A549 (cell line): ENCODE measurements around the gene SUN1. TPM values are rescaled to one million over a fixed set of nuclear protein-coding genes. Genes with fewer than 3 reads are reported as not detected.

Source experiments
- ATAC-seq, 2 experiments: fragments of 200-7000 bp in 1 of 2; fragments of >200 bp in 1 of 2; cut with Nextera tagmentation in 1 of 2; cut with Tn5 transposase in 1 of 2; 3 replicates each; pipeline versions ENCODE4 v1.8.0 to v1.9.1; 2018 to 2020; ENCODE audit warnings: mild to moderate bottlenecking in 1 of 2, moderate library complexity in 1 of 2
- CTCF ChIA-PET: fragments of 300-600 bp; sonication (Branson Sonifier 250); formaldehyde crosslinking; extraction: SDS; loops from one replicate; lab custom pipeline; 2021; ENCODE audit warnings: antibody characterized with exemption, inconsistent platforms; lab: Yijun Ruan, JAX
- POLR2A ChIA-PET: fragments of 350-600 bp; formaldehyde crosslinking; extraction: SDS; loops from one replicate; lab custom pipeline; 2021; ENCODE audit warnings: antibody characterized with exemption, inconsistent platforms; lab: Yijun Ruan, JAX
- DNase-seq, 2 experiments: peaks; one replicate each; pipeline versions ENCODE4 v3.0.0 to v3.0.0-alpha.2; 2011 to 2016; ENCODE audit warnings: low read depth in 1 of 2, low spot score in 1 of 2
- FAIRE-seq: peaks from 2 replicates; lab custom pipeline; 2011; peaks lifted over from hg19 to GRCh38; lab: Jason Lieb, UNC
- H3K27ac ChIP-seq, 2 experiments: fragments of >200 bp; sonication (Bioruptor Twin); formaldehyde crosslinking; 3 replicates each; pipeline ENCODE4 v1.5.1; 2016 to 2017
- H3K4me1 ChIP-seq: fragments of >200 bp; sonication (Bioruptor Twin); formaldehyde crosslinking; 3 replicates; pipeline ENCODE4 v1.6.1; 2016
- H3K4me2 ChIP-seq: fragments of >200 bp; sonication (Bioruptor Twin); formaldehyde crosslinking; 3 replicates; pipeline ENCODE4 v1.6.1; 2016
- H3K4me3 ChIP-seq: fragments of >200 bp; sonication (Bioruptor Twin); formaldehyde crosslinking; 3 replicates; pipeline ENCODE4 v1.5.1; 2016
- H3K9me3 ChIP-seq: fragments of >200 bp; sonication (Bioruptor Twin); formaldehyde crosslinking; 3 replicates; pipeline ENCODE4 v1.6.1; 2016
- ATOH8 ChIP-seq: fragments of 250-450 bp; sonication (Bioruptor Pico); IDR thresholded peaks from 2 replicates; pipeline ENCODE4 v1.5.0; 2020; ENCODE audit warnings: low read depth, mild to moderate bottlenecking, moderate library complexity
- BCL3 ChIP-seq: fragments of >200 bp; sonication (Bioruptor Twin); formaldehyde crosslinking; IDR thresholded peaks from 3 replicates; pipeline ENCODE4 v1.6.1; 2016
- CHD4 ChIP-seq: fragments of 200-600 bp; sonication (generic); IDR thresholded peaks from 2 replicates; pipeline ENCODE4 v1.6.1; 2016; ENCODE audit warnings: antibody characterized with exemption, mild to moderate bottlenecking, borderline replicate concordance
- EHMT2 ChIP-seq: fragments of 200-600 bp; sonication (generic); IDR thresholded peaks from 2 replicates; pipeline ENCODE4 v1.6.1; 2016; ENCODE audit warnings: antibody characterized with exemption, low read depth, mild to moderate bottlenecking, moderate library complexity
- EP300 ChIP-seq, 2 experiments: fragments of >200 bp; sonication (Bioruptor Twin); formaldehyde crosslinking; IDR thresholded peaks; 2 replicates in 1 of 2; 3 replicates in 1 of 2; pipeline ENCODE4 v1.6.1; 2016 to 2017
- ESRRA ChIP-seq: fragments of 150-350 bp; IDR thresholded peaks from 2 replicates; pipeline ENCODE4 v1.6.1; 2014; ENCODE audit warnings: mild to moderate bottlenecking, low read length, borderline replicate concordance
- FOSL2 ChIP-seq, 2 experiments: fragments of 450-650 bp in 1 of 2; fragments of >200 bp in 1 of 2; sonication (Bioruptor Twin) in 1 of 2; formaldehyde crosslinking; IDR thresholded peaks; 2 replicates each; pipeline versions ENCODE4 v1.5.0 to v1.6.1; 2016 to 2020; ENCODE audit warnings: mild to moderate bottlenecking in 1 of 2, moderate library complexity in 1 of 2
- FOXS1 ChIP-seq: fragments of 250-450 bp; sonication (Bioruptor Pico); IDR thresholded peaks from 2 replicates; pipeline ENCODE4 v1.5.0; 2020; ENCODE audit warnings: mild to moderate bottlenecking, moderate library complexity
- GATA3 ChIP-seq: IDR thresholded peaks from 2 replicates; pipeline ENCODE4 v1.6.1; 2012; ENCODE audit warnings: borderline replicate concordance
- HOXA7 ChIP-seq: fragments of 250-450 bp; sonication (Bioruptor Pico); IDR thresholded peaks from 2 replicates; pipeline ENCODE4 v1.5.0; 2020; ENCODE audit warnings: mild to moderate bottlenecking, moderate library complexity
- HOXB13 ChIP-seq: fragments of 250-450 bp; sonication (Bioruptor Pico); IDR thresholded peaks from 2 replicates; pipeline ENCODE4 v1.5.0; 2020; ENCODE audit warnings: low read depth, mild to moderate bottlenecking, moderate library complexity
- JUNB ChIP-seq: fragments of >200 bp; sonication (Bioruptor Twin); formaldehyde crosslinking; IDR thresholded peaks from 2 replicates; pipeline ENCODE4 v1.6.1; 2016
- MAFK ChIP-seq: fragments of 450-650 bp; IDR thresholded peaks from 2 replicates; pipeline ENCODE4 v1.6.1; 2014; ENCODE audit not compliant: partially characterized antibody
- NR3C1 ChIP-seq: fragments of >200 bp; sonication (Bioruptor Twin); formaldehyde crosslinking; IDR thresholded peaks from 3 replicates; pipeline ENCODE4 v1.6.1; 2017
- PBX3 ChIP-seq: IDR thresholded peaks from 2 replicates; pipeline ENCODE4 v1.6.1; 2012
- PHF8 ChIP-seq: fragments of 200-600 bp; sonication (generic); IDR thresholded peaks from 2 replicates; pipeline ENCODE4 v1.6.1; 2016; ENCODE audit warnings: low read depth, mild to moderate bottlenecking, antibody characterized with exemption, moderate library complexity, borderline replicate concordance
- POLR2A ChIP-seq: IDR thresholded peaks from 2 replicates; pipeline ENCODE4 v1.6.1; 2012; ENCODE audit warnings: mild to moderate bottlenecking, low read length
- POLR2AphosphoS2 ChIP-seq: conservative IDR thresholded peaks from 2 replicates; pipeline ENCODE4 v1.6.1; 2012; ENCODE audit warnings: low read length, improper control_type of control experiment, inconsistent platforms
- RARB ChIP-seq: fragments of 250-450 bp; sonication (Bioruptor Pico); IDR thresholded peaks from 2 replicates; pipeline ENCODE4 v1.8.0; 2021; ENCODE audit warnings: mild to moderate bottlenecking, moderate library complexity
- RFX5 ChIP-seq: fragments of 450-650 bp; IDR thresholded peaks from 2 replicates; pipeline ENCODE4 v1.7.1; 2014; ENCODE audit warnings: antibody characterized with exemption, mild to moderate bottlenecking, moderate library complexity
- RNF2 ChIP-seq: fragments of 200-600 bp; sonication (generic); IDR thresholded peaks from 2 replicates; pipeline ENCODE4 v1.6.1; 2016; ENCODE audit warnings: low read depth, mild to moderate bottlenecking, antibody characterized with exemption, moderate library complexity, borderline replicate concordance
- SREBF2 ChIP-seq: fragments of 450-650 bp; IDR thresholded peaks from 2 replicates; pipeline ENCODE4 v1.6.1; 2014; ENCODE audit warnings: mild to moderate bottlenecking, moderate library complexity
- TP53 ChIP-seq: fragments of 250-450 bp; sonication (Bioruptor Pico); IDR thresholded peaks from 2 replicates; pipeline ENCODE4 v1.5.0; 2021; ENCODE audit warnings: mild to moderate bottlenecking, moderate library complexity
- USF2 ChIP-seq: fragments of 450-650 bp; IDR thresholded peaks from 2 replicates; pipeline ENCODE4 v1.6.1; 2014; ENCODE audit warnings: antibody characterized with exemption
- ZC3H11A ChIP-seq: fragments of 450-650 bp; IDR thresholded peaks from 2 replicates; pipeline ENCODE4 v1.6.1; 2014; ENCODE audit warnings: antibody characterized with exemption, mild to moderate bottlenecking
- WGBS: methylation state at CpG from one replicate; pipeline ENCODE4 v1.1.6; 2017; ENCODE audit errors: missing lambda C conversion rate; 5-methylcytosine and 5-hydroxymethylcytosine counted together
- polyA plus RNA-seq, 4 experiments: library from polyadenylated mRNA; depleted of rRNA in 3 of 4; stranded (reverse); fragments of >200 nt; fragmentation: RNase III in 1 of 4; extraction: RNeasy Plus Mini Kit Qiagen cat#74134 plus additional on column Dnase treatment in 1 of 4; gene quantifications; 2 replicates in 3 of 4; 3 replicates in 1 of 4; pipeline ENCODE4 v1.2.3, GENCODE V29; 2011 to 2017
- TF ChIP-seq, protein P1 (sequence below): fragments of 250-450 bp; sonication (Bioruptor Pico); IDR thresholded peaks from 2 replicates; pipeline ENCODE4 v1.5.0; 2021; ENCODE audit warnings: mild to moderate bottlenecking, moderate library complexity, borderline replicate concordance
- TF ChIP-seq, protein P2 (sequence below): fragments of >200 bp; sonication (Bioruptor Twin); formaldehyde crosslinking; IDR thresholded peaks from 2 replicates; pipeline ENCODE4 v1.6.1; 2016

Gene SUN1
- polyA plus RNA-seq, 2 of the 4 experiments (the other 2 are of a cell fraction): 60.7 to 130 TPM

DNA sequence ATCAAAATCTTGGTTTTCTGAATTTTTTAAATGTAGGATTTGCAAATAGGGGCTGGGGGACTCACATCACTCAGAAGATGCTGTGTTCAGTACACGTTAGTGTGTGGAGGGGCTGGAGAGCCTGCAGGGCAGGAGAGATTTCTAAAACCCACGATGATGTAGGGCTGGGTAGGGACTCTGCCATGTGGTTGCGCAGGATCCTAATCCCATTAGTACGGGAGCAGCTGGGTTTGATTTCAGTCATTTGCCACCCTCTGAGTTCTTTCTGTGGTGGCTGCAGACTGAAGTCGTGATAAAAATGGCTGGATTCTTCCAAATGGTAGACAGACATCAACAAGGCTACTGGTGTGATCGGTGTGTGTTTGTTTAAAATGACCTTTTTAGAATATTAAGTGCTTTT, 29.9 kb downstream of the SUN1 start:
- Histone ChIP-seq H3K27ac (no peak overlapping the region), H3K9me3 (no peaks in the 10 kb centered on the region), H3K4me2 (no peak overlapping the region), H3K4me3 (no peak overlapping the region), H3K4me1 (peaks cover 4% of the 10 kb centered on the region; the same call in 1 of the 3 replicates)
- FAIRE-seq: no peak
- TF ChIP-seq RFX5: no peak
- TF ChIP-seq PBX3: no peak
- no peak for TF ChIP-seq EP300 (IDR thresholded peaks at IDR 0.05)
- TF ChIP-seq ATOH8: no peak
- TF ChIP-seq EHMT2: no peak
- TF ChIP-seq HOXA7 (CRISPR knock-in tag): no peak
- no peak for TF ChIP-seq PHF8
- TF ChIP-seq RARB: no peak
- no peak for TF ChIP-seq SREBF2
- no peak for TF ChIP-seq ZC3H11A
- no peak for TF ChIP-seq ESRRA
- TF ChIP-seq FOXS1 (CRISPR knock-in tag): no peak
- no peak for TF ChIP-seq MAFK
- no peak for TF ChIP-seq USF2
- no peak for TF ChIP-seq TP53 (CRISPR knock-in tag)
- no peak for TF ChIP-seq HOXB13 (CRISPR knock-in tag)
- no peak for TF ChIP-seq BCL3
- TF ChIP-seq NR3C1: no peak
- TF ChIP-seq, protein P1, sequence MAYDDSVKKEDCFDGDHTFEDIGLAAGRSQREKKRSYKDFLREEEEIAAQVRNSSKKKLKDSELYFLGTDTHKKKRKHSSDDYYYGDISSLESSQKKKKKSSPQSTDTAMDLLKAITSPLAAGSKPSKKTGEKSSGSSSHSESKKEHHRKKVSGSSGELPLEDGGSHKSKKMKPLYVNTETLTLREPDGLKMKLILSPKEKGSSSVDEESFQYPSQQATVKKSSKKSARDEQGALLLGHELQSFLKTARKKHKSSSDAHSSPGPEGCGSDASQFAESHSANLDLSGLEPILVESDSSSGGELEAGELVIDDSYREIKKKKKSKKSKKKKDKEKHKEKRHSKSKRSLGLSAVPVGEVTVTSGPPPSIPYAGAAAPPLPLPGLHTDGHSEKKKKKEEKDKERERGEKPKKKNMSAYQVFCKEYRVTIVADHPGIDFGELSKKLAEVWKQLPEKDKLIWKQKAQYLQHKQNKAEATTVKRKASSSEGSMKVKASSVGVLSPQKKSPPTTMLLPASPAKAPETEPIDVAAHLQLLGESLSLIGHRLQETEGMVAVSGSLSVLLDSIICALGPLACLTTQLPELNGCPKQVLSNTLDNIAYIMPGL (CRISPR knock-in tag): no peak
- no peak for TF ChIP-seq GATA3
- CTCF ChIA-PET: interaction anchor here (0.7 to 5.1 kb wide), 3 partner anchors 11 to 541 kb away, joined by 3 to 28 read pairs (median 3); no protein-coding TSS in a partner anchor
- DNase-seq: no peak
- no peak for ATAC-seq
- WGBS: 94% methylated on average over 6 of the region's 6 CpGs
- POLR2A ChIA-PET: no interaction called here

GRCh38 chr7:863106-863505, 30.8 kb downstream of the SUN1 start:
- no peak overlapping the region for H3K27ac ChIP-seq
- H3K9me3 ChIP-seq: no peaks in the 10 kb centered on the region
- CTCF ChIA-PET: interaction anchor here (5.1 kb wide), 1 partner anchor 10 kb away, joined by 28 read pairs; no protein-coding TSS in a partner anchor
- WGBS: 89% methylated on average over 16 of the region's 16 CpGs
- ATAC-seq (no peak), DNase-seq (no peak)
- POLR2A ChIA-PET: no interaction called here
- TF ChIP-seq EHMT2 (no peak), ATOH8 (no peak), RARB (no peak), BCL3 (no peak), RNF2 (no peak), POLR2A (no peak), POLR2AphosphoS2 (no peak), FOSL2 (IDR thresholded peaks at IDR 0.05) (no peak), FOSL2 (CRISPR knock-in tag; IDR thresholded peaks at IDR 0.05) (no peak), JUNB (no peak), CHD4 (no peak)
- TF ChIP-seq, protein P2, sequence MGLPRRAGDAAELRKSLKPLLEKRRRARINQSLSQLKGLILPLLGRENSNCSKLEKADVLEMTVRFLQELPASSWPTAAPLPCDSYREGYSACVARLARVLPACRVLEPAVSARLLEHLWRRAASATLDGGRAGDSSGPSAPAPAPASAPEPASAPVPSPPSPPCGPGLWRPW: no peak
- TF ChIP-seq, all 56 proteins: peak for 0
- H3K4me1 ChIP-seq: peaks cover 11% of the 10 kb centered on the region; the same call in 2 of the 3 replicates
- H3K4me2 ChIP-seq: no peak overlapping the region
- FAIRE-seq: no peak
- H3K4me3 ChIP-seq: no peak overlapping the region
